Uterus (tissue), 2 donors: ENCODE results near the gene FARP2.

ENCODE experiments used
- POLR2A ChIP-seq, 2 donors: fragments of 450-650 bp; IDR thresholded peaks; one replicate each; pipeline ENCODE4 v1.6.1; 2016; ENCODE audit warnings: antibody characterized with exemption in 2 of 2, mild to moderate bottlenecking in 1 of 2, moderate library complexity in 1 of 2
- TF ChIP-seq, protein P1 (sequence below), 4 experiments: fragments of 200-600 bp in 2 of 4; fragments of 450-650 bp in 2 of 4; sonication (generic) in 2 of 4; IDR thresholded peaks; one replicate each; pipeline ENCODE4 v1.5.1; 2016 to 2019; ENCODE audit warnings: antibody characterized with exemption in 4 of 4, mild to moderate bottlenecking in 2 of 4, moderate library complexity in 1 of 4

DNA sequence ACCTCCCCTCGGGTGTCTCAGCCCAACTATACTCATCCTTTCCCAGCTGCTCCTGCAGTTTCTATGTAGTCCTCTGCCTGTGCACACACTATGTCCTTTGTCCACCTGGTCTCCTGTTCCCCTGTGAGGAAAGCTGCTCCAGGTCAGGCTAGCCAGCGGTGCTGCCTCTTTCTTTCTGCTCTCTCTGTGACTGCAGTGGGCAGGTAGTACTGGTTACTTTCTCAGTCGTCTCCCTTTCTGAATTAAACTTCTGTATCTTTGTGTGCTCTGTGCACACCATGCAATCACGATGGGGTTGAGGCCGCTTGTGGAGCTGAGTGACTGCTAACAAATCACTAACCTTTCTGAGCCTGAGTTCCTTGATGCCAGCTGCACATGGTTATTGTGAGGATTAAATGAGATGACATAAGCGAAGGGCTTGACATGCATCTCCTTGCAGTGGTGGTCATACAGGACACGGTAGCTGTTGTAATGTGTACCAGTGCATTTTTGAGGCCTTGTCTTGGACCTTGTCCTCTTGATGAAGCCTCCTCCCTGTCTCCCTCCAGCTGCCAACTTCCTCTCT is 3.5 kb downstream of the FARP2 start:
- TF ChIP-seq, protein P1, sequence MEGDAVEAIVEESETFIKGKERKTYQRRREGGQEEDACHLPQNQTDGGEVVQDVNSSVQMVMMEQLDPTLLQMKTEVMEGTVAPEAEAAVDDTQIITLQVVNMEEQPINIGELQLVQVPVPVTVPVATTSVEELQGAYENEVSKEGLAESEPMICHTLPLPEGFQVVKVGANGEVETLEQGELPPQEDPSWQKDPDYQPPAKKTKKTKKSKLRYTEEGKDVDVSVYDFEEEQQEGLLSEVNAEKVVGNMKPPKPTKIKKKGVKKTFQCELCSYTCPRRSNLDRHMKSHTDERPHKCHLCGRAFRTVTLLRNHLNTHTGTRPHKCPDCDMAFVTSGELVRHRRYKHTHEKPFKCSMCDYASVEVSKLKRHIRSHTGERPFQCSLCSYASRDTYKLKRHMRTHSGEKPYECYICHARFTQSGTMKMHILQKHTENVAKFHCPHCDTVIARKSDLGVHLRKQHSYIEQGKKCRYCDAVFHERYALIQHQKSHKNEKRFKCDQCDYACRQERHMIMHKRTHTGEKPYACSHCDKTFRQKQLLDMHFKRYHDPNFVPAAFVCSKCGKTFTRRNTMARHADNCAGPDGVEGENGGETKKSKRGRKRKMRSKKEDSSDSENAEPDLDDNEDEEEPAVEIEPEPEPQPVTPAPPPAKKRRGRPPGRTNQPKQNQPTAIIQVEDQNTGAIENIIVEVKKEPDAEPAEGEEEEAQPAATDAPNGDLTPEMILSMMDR (IDR thresholded peaks at IDR 0.05), result no peak
- no peak for TF ChIP-seq POLR2A (IDR thresholded peaks at IDR 0.05)
